Non-pigmented ciliary epithelial cell (primary cell): ENCODE measurements around the gene ZNF774.
"Not testable (repeated sequence)": the region's sequence is repeated elsewhere in the genome, so short reads cannot be mapped to it uniquely, and the experiment has no call there.

Experiments
- DNase-seq: peaks from one replicate; pipeline ENCODE4 v3.0.0-alpha.2; 2010; ENCODE audit warnings: low read depth

The ZNF774 gene

GRCh38 chr15:90347431-90348065, 4.5 kb upstream of the ZNF774 start:
- DNase-seq = not testable (repeated sequence)

DNA sequence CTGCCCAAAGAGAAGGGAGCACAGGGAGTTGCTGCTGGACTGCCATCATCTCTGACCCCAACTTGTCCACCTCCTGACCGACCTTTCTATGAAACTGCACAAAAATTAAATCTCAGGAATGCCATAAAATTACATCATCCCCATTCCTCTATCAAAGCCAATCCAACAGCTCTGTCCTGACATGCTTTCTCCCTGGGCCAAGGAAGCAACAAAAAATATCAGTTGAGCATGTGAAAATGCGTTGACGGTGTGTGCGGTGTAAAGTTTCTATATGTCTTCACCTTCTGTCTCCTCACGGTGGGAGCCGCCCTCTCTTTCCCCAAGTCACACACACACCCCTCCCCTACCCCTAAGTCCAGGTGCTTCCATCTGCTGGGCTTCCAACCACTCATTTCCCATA, 3.6 kb upstream of the ZNF774 start:
- DNase-seq = no peak

DNA sequence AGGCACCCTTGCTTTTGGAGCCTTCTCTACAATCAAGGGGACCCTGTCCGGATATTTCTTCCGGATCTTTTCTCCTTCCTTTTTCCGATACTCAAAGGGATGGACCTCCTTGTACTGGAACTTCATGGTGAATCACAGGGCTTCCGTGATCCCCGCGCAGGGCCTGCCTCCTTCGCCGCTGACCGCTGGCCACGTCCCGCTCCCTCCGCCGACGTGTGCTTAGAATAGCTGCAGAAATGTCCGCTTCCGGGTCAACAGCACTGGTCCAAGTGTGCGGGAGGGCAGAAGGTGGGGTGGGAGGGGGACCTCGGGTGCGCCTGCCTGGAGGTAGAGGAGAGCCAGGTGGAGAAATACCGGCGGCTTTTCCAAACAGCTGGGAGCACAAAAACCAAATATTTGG, 3.0 kb upstream of the ZNF774 start:
- DNase-seq = no peak

DNA sequence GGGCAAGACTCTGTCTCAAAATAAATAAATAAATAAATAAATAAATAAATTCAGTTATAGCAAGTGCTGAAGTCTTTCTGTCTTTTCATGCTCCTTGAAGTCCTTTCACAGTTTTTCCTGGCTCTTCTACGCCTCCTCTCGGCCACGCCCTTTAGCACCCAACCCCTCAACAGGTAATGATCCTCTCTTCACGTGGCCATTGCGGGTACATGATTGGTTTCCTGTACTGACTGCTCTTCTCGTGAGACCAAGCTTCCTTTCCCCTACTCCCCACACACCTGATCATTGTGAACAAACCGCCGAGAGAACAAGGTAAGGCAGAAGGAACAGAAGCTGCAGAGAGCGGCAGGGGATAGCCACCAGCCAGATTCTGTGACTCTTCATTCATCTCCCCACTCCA, 2.3 kb upstream of the ZNF774 start:
- no peak for DNase-seq

DNA sequence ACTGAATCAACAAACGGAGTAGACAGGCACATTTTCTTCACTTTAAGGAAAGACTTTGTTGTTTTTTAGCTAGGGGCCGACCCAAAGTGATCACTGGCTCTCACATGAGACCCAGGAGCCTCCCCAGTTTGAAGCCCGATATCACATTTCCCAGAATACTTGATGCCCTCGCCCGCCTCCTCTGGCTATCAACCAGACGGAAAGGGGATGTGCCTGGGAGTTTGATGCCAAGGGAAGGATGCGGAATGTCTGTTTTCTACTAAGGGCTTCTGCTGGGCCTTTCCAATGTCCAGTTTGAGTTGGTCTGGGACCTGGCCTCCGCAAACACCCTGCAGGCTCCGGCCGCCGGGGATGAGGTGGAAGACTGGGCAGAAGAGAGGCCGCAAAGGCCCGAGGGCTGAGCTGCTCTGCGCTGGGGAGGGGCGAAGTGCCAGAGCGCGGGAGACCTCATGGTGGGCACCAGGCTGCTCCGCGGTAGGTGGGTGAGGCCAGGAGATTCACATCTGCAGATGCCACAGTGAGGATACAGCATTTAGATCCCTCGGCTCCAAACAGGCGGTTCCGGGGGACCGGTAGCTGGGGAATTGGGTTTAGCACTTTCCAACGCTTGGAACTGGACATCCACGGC, 491 bp upstream of the ZNF774 start:
- no peak for DNase-seq

DNA sequence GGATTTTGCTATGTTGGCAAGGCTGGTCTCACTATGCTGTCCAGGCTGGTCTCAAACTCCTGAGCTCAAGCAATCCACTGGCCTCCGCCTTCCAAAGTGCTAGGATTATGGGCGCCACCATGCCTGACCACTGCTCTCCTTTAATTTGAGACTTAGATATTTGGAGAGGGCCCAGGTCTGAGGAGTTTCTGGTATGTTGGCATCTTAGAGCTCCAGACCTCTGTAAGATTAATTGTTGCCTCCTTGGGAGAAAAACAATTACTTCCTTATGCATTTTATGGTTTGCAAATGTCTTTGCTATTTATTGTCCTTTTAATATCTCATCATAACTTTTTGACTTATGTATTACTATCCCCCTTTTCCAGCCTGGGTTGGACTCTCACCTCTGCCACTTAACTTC, 2.9 kb downstream of the ZNF774 start:
- DNase-seq = no peak

GRCh38 chr15:90358124-90359033, 6.3 kb downstream of the ZNF774 start:
- DNase-seq = peak; percentile 40

GRCh38 chr15:90360746-90361145, 8.7 kb downstream of the ZNF774 start:
- no peak for DNase-seq

DNA sequence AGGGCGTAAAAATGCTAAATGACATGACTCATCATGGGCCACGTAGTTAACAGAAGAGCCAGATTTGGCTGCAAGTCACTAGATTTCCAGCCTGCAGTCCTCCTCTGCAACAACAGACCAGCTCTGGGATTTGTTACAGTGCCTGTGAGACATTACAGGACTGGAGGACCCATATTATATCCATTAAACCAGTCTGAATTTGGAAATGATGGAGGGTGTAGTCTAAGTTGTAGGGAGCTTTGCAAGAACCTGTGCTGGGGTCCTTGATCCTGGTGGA, 10.8 kb downstream of the ZNF774 start:
- peak; percentile 78 for DNase-seq

DNA sequence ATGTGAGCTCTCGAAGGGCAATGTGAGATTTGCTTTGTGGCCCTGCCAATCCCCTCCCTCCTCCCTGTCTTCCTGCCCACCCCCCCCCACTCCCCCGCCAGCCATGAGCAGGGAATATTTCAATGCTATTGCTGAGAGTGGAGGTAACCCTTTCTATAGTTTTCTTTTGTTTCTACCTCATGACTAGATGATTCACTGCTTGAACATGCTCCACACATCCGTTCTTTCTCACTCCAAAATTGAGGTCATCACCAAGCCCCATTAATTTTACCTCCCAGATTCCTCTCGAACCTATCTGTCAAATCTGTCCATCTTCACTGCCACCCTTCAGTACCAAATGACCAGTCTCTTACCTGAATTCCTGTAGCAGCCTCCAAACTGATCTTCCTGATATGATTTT, 12.2 kb downstream of the ZNF774 start:
- DNase-seq = peak; percentile 37

- no peak for DNase-seq
Observed at GRCh38 chr15:90365414-90366055, 13.5 kb downstream of the ZNF774 start.

DNA sequence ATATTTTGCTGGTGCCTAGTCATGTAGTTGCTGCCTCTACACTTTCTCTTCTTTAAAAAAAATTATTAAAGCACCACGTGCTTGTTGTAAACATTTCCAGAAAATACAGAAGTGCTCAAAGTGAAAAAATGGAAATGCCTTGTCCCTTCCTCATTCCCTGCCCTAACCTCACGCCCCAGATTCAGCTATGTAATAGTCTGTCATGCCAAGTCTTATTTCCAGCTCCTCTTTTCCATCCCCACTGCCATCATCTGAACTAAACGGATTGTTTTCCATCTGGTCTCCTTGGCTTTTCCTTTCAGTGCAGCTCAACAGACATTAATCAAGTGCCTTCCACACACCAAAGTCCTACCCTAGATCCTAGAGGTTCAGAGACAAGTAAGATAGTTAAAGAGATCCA, 15.5 kb downstream of the ZNF774 start:
- DNase-seq = no peak

DNA sequence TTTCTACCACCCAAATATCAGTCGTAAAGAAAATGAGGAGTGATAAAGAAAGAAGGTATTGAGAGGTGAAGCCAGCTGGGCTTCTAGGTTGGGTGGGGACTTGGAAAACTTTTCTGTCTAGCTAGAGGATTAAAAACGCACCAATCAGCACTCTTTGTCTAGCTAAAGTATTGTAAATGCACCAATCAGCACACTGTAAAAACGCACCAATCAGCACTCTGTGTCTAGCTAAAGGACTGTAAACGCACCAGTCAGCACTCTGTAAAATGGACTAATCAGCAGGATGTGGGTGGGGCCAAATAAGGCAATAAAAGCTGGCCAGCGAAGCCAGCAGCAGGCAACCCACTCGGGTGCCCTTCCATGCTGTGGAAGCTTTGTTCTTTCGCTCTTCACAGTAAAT, 23.0 kb downstream of the ZNF774 start:
- no peak for DNase-seq

GRCh38 chr15:90376789-90377188, 24.7 kb downstream of the ZNF774 start:
- DNase-seq = no peak

GRCh38 chr15:90379263-90379662, 27.2 kb downstream of the ZNF774 start:
- no peak for DNase-seq

DNA sequence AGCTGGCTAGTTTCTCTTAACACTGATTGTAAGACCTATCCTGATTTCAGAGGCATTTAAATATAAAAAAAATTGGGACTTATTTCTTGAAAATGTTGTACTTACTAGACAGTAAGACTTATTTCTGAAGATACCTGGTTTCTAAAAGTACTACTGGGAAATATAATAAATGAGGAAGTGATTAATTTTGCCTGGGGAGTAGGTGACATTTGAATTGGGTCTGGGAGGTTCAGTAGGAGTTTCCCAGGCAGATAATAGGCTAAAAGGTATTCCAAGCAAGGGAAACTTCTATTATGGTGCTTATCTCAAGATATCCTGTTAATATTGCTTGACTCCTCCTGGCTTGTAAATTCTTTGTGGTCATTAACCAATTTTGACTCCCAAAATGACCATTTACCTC, 29.4 kb downstream of the ZNF774 start:
- DNase-seq = no peak

GRCh38 chr15:90382320-90382719, 30.2 kb downstream of the ZNF774 start:
- no peak for DNase-seq

DNA sequence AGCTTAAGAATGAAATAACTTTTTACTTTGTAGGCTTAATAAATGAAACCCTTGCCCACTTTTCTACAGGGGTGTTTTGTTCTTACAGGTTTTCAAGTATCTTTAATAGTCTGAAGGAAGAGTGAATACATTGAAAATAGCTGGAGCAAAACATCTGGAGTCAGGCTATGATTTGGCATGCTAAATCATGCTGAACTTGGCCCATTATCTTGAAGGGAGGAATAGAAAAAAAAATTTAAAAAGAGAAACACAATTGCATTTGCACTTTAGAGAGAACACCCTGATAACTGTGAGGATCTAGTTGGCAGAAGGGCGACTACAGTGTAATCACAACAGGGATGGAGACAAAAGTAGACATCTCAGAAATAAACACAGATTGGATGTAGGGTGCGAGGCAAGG, 34.1 kb downstream of the ZNF774 start:
- no peak for DNase-seq

DNA sequence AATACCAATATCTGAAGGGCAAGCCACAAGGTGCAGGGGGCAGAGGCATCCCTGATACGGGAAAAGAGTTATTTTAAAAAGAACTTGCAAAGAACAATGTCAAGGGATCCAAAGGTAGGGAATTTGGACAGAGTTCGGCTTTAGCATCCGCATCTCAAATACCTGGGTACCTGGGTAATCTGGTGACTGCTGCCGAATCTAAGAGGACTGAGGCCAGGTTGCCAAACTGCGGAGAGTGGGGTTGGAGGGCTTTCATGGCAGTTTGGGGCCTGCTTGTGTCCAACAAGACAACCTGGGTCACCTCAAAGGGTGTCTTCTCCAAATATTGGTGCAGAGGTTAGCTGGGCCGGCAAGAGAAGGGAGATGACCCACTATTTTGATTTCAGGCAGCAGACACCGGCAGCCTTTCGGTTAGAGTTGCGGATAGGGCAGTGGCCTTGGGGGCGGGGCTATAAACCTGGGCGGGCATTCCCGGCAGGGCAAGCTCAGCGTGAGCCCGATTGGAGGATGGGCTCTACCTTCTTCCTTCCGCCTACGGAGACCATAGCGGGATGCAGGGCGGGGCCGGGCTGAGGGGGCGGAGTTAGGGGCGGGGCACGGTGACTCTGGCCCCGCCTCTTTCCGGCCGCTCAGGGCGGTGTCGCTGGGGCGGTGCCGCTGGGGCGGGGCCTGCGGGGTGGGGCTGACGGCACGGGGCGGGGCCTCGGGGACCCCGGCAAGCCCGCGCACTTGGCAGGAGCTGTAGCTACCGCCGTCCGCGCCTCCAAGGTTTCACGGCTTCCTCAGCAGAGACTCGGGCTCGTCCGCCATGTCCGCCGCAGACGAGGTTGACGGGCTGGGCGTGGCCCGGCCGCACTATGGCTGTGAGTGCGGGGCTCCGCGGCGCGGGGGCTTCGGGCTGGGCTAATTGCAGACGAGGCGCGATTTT, 35.7 kb downstream of the ZNF774 start, which contains the start of gene IQGAP1:
Gene IQGAP1 (plus strand): TSS at position 709 of the 928 bp plus-strand sequence. CDS start 100 bp downstream, at position 809.
- DNase-seq = peak; percentile 79

- no peak for DNase-seq
Observed at GRCh38 chr15:90388462-90389380, 36.6 kb downstream of the ZNF774 start.
